ENCODE measurements around the gene SARS1. TPM values are rescaled to one million over a fixed set of nuclear protein-coding genes. Genes with fewer than 3 reads are reported as not detected.
A peak's percentile ranks its signal among the peaks of the same experiment; 100 is the strongest.

The SARS1 gene
- total RNA-seq, 1 donor from 2014 or later, result 123 TPM

DNA sequence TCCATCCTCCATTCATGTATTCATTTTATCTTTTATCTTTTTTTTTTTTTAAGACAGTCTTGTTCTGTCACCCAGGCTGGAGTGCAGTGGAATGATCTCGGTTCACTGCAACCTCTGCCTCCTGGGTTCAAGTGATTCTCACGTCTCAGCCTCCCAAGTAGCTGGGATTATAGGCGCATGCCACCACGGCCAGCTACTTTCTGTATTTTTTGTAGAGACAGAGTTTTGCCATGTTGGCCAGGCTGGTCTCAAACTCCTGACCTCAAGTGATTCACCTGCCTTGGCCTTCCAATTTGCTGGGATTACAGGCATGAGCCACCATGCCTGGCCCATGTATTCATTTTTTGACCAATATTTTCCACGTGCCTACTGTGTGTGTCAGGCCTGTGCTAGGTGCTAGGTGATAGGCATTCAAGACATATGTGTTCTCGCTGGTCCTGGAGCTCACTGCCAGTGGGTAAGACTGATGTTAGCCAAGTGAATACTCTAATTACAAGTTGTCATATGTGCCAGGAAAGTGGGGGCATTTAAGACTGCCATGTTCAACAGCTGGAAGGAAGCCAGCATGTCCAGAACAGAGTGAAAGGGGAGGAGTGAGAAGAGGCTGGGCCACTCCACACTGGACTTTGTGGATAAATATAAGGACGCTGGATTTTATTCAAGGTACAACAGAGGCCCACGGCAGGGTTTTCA is 30.3 kb downstream of the SARS1 start:
- DNase-seq (ENCODE audit: low spot score) (no peak), ATAC-seq (no peak)
- intact Hi-C loops (cut with DNase I), result no loop called here

DNA sequence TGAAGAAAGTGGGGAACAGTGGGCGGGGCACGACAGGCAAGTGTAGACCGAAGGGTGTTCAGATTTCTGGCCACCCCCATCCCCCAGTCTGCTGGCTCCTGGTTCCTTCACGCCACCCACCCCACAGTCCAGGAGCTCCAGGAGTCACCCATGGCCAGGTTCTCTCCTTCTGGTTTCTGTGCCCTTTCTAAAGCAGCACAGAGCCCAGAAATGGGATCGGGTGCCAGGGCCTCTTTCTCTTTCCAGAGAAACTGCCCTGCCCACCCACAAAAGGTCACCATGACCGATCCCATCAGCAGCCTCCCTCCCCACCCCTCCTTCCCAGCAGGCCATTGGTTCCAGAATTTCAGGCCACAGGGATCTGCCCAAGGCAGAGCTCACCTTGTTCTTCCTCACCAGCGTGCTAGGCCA is 32.4 kb downstream of the SARS1 start:
- intact Hi-C loops (cut with DNase I), result no loop called here
- ATAC-seq (no peak), DNase-seq (ENCODE audit: low spot score) (no peak)

DNA sequence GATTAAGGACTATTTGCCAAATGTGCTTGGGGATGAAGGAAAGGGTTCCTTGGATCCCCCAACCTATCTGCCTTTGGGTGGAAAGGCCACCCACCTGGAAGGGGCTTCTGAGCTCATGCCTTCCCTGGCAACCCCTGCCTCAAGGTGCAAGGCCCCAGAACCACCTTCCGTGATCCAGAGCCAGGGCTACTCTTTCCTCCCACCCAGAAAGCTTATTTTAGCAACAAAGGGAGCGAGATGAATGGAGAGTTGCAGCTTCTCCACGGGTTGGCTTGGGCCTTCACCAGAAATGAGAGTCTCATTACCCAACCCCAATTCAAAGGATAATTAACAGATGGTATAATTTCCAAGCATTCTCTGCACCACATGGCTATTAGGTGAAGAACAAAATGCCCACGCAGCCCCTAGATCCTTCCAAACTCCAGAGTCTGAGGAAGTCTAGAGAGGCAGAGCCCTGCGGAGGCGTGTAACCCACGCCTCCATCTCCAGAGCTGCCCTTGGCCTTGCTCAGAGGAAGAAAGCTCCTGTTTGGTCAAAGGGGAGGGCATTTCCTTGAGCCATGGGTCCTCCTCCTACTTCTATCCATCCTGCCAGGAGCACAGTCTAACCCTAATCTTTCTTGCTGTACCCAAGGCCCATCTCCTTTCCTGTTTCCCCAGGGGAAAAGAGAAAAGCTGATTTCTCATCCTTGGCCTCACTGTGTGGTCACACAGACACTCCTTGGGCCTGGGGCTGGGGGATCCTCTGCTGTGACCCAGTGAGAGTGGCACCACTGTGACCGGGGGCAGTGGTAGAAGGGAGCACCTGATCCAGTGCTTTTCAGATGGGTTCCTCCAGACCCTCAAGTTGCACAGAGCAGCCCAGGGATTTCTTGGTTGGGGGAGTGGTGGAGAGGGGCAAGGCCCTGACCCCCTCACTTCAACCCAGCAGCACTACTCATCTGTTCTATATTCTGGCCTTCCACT is 34.0 kb downstream of the SARS1 start:
- ATAC-seq (no peak), DNase-seq (ENCODE audit: low spot score) (no peak)
- intact Hi-C loops (cut with DNase I), result no loop called here

DNA sequence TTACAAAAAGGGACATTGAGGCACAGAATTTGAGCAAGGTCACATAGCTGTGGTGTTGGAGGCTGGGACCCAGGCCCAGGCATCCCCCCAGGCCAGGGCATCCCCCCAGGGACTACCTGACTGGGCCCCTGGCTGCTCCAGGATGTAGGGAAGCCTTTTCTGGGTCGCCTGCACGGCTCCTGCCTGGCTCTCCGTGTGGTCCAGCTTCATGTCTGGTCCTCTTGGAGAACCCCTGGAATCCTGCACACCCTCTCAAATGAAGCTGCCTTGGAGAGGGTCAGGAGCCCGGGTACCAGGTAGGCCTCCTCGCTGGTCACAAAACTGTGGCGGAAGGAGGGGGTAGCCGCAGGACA is 34.7 kb downstream of the SARS1 start:
- intact Hi-C loops (cut with DNase I), result no loop called here
- DNase-seq (ENCODE audit: low spot score) (no peak), ATAC-seq (no peak)

DNA sequence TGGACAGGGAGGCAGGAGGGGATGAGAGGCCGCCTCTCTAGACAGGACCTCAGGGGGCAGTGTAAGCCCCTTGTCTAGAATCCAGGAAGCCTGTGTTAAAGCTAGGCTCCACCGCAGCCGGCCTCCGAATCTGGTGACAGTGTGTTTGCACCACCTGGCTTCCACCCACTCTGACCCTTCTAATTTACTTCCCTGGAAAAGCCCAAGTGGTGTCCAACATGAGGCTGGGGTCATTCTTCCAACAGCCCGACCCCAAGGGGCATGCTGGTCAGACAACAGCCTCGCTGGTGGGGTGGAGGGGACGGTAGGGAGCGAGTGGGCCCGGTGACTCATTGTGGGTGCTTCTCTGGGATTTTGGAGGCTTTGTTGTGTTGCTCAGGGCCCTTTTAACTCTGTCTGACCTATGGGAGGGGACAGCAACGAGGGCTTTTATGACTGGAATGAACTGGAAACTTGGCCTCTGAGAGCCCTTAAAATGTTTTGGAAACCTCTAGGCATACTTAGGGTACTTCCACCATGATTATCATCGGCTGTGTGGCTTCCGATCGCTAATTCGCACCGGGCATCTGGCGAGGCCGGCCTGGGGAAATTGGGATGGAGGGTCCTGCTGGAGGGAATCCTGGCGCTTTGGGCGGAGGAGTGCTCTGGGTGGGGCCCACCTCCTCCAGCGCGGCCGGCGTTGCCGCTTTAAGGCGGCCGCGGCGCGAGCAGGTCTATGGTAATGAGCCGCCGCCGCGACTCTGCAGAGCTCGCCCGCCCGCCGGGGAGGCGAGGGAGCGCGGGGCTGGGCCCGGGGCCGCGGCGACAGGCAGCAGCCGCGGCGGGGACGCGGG is 35.3 kb downstream of the SARS1 start, which contains the start of gene CELSR2:
Gene CELSR2 (plus strand): TSS at position 743 of the 833 bp plus-strand sequence. CDS start 541 bp downstream, outside the sequence.
- ATAC-seq, result peak; percentile 68
- intact Hi-C loops (cut with DNase I), result no loop called here
- peak; percentile 71 for DNase-seq (ENCODE audit: low spot score)

DNA sequence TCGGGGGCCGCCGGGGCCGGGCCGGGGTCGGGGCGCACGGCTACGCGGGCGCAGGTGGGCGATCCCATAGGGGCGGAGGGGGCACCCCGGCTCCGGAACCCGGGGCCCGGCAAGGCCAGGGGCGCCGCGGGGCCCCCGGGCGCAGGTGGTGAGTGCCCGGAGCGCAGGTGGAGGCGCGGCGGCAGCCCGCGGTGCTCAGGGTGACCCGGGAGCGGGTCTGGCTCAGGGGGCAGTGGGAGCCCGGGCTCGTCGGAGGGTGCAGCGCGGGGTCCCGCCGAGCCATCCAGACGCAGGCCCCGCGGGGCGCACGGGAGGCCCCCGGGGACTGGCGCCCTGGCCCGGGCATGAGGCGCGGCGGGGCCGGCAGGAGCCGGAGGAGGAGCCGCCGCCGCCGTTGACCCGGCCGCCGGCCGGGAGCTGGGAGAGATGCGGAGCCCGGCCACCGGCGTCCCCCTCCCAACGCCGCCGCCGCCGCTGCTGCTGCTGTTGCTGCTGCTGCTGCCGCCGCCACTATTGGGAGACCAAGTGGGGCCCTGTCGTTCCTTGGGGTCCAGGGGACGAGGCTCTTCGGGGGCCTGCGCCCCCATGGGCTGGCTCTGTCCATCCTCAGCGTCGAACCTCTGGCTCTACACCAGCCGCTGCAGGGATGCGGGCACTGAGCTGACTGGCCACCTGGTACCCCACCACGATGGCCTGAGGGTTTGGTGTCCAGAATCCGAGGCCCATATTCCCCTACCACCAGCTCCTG is 36.1 kb downstream of the SARS1 start:
- DNase-seq (ENCODE audit: low spot score) (peak; percentile 58), ATAC-seq (no peak)
- intact Hi-C loops (cut with DNase I), result no loop called here

DNA sequence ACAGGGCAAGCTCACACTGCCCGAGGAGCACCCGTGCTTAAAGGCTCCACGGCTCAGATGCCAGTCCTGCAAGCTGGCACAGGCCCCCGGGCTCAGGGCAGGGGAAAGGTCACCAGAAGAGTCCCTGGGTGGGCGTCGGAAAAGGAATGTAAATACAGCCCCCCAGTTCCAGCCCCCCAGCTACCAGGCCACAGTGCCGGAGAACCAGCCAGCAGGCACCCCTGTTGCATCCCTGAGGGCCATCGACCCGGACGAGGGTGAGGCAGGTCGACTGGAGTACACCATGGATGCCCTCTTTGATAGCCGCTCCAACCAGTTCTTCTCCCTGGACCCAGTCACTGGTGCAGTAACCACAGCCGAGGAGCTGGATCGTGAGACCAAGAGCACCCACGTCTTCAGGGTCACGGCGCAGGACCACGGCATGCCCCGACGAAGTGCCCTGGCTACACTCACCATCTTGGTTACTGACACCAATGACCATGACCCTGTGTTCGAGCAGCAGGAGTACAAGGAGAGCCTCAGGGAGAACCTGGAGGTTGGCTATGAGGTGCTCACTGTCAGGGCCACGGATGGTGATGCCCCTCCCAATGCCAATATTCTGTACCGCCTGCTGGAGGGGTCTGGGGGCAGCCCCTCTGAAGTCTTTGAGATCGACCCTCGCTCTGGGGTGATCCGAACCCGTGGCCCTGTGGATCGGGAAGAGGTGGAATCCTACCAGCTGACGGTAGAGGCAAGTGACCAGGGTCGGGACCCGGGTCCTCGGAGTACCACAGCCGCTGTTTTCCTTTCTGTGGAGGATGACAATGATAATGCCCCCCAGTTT is 36.9 kb downstream of the SARS1 start:
- peak; percentile 61 for DNase-seq (ENCODE audit: low spot score)
- intact Hi-C loops (cut with DNase I), result no loop called here
- no peak for ATAC-seq

DNA sequence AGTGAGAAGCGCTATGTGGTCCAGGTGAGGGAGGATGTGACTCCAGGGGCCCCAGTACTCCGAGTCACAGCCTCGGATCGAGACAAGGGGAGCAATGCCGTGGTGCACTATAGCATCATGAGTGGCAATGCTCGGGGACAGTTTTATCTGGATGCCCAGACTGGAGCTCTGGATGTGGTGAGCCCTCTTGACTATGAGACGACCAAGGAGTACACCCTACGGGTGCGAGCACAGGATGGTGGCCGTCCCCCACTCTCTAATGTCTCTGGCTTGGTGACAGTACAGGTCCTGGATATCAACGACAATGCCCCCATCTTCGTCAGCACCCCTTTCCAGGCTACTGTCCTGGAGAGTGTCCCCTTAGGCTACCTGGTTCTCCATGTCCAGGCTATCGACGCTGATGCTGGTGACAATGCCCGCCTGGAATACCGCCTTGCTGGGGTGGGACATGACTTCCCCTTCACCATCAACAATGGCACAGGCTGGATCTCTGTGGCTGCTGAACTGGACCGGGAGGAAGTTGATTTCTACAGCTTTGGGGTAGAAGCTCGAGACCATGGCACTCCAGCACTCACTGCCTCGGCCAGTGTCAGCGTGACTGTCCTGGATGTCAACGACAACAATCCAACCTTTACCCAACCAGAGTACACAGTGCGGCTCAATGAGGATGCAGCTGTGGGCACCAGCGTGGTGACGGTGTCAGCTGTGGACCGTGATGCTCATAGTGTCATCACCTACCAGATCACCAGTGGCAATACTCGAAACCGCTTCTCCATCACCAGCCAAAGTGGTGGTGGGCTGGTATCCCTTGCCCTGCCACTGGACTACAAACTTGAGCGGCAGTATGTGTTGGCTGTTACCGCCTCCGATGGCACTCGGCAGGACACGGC is 37.8 kb downstream of the SARS1 start:
- DNase-seq (ENCODE audit: low spot score) (no peak), ATAC-seq (no peak)
- intact Hi-C loops (cut with DNase I), result no loop called here

DNA sequence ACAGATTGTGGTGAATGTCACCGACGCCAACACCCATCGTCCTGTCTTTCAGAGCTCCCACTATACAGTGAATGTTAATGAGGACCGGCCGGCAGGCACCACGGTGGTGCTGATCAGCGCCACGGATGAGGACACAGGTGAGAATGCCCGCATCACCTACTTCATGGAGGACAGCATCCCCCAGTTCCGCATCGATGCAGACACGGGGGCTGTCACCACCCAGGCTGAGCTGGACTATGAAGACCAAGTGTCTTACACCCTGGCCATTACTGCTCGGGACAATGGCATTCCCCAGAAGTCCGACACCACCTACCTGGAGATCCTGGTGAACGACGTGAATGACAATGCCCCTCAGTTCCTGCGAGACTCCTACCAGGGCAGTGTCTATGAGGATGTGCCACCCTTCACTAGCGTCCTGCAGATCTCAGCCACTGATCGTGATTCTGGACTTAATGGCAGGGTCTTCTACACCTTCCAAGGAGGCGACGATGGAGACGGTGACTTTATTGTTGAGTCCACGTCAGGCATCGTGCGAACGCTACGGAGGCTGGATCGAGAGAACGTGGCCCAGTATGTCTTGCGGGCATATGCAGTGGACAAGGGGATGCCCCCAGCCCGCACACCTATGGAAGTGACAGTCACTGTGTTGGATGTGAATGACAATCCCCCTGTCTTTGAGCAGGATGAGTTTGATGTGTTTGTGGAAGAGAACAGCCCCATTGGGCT is 38.6 kb downstream of the SARS1 start:
- ATAC-seq (no peak), DNase-seq (ENCODE audit: low spot score) (no peak)
- intact Hi-C loops (cut with DNase I), result no loop called here

DNA sequence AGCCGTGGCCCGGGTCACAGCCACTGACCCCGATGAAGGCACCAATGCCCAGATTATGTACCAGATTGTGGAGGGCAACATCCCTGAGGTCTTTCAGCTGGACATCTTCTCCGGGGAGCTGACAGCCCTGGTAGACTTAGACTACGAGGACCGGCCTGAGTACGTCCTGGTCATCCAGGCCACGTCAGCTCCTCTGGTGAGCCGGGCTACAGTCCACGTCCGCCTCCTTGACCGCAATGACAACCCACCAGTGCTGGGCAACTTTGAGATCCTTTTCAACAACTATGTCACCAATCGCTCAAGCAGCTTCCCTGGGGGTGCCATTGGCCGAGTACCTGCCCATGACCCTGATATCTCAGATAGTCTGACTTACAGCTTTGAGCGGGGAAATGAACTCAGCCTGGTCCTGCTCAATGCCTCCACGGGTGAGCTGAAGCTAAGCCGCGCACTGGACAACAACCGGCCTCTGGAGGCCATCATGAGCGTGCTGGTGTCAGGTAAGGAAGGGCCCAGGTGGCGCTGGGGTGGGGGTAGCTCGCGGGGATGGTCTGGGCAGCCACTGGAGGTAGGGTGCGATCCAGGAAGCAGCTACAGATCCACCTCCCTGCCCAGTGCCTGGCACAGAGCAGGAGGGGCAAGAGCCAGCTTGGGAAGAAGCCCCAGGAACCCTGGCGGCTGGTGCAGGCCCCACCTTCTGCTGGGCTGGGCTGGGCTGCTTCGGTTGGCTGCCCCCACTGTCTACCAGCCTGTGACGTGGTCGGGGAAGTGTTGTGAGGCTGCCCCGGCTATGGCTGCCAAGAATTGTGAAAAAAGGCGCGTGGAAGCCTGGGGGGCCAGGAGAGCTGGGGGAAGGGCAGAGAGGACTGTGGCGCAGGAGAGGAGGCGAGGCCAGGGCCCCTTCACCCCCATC is 39.4 kb downstream of the SARS1 start:
- intact Hi-C loops (cut with DNase I), result no loop called here
- ATAC-seq, result peak; percentile 66
- no peak for DNase-seq (ENCODE audit: low spot score)

DNA sequence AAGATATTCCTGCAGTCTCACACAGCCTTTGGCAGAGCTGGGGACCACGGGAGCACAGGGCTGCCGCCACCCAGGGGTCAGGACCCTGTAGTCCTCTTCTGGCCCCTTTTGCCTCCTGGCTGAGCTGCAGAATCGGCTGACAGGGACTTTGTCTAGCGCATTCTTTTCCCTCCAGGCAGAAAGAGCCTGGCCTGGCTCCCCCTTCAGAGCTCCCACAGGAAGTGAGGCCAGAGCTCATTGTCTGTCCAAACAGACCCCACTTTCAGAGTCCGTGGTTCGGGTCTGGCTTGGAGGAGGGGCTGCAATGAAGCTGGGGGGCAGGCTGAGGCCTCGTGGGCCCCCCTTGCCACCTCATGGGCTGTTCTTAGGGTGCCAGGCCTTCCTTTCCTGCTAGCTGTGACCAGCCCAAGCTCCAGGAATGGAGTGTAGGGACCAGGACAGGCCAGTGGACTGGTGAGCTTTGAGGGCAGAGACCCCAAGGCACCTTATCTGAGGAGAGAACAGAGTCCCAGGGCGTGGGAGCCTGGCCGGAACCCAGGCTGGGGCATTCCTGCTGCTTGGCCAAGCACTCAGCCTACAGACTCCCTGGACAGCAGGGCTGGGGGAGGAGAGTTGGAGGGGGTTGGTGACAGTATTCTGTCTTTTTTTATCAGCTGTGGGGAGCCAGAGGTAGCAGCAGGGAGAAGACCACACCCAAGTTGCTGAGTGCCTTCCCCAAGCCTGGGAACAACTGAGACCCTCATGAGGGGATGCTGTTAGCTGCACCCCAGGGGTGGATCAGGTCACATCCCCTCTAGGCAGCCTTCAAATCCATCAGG is 40.3 kb downstream of the SARS1 start:
- intact Hi-C loops (cut with DNase I), result no loop called here
- no peak for DNase-seq (ENCODE audit: low spot score)

DNA sequence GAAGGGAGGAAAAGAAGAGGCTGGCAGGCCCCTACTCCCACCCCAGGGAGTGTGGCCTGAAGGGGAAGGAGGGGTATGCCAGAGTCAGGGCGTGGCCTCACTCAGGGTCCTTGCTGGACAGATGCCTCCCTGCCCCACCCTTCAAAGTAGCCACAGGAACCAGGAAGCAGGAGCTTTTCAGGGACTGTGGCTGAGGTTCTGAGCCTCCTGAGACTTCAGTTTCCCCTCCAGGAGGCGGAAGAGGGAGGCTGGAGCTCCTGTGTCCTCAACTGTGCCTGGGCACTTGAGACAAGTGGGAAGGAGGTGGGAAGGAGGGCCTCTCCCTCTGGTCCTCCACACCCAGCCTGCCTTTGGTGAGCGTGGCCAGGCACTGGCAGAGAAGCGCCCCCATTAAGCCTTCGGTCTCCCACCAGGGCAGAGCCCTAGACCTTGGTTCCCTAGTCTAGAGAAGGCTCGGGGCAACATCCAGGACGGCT is 40.9 kb downstream of the SARS1 start:
- no peak for DNase-seq (ENCODE audit: low spot score)
- intact Hi-C loops (cut with DNase I), result no loop called here
- ATAC-seq, result no peak

More for the DNA sequence above, 40.3 kb downstream of the SARS1 start:
- peak; percentile 37 for ATAC-seq

DNA sequence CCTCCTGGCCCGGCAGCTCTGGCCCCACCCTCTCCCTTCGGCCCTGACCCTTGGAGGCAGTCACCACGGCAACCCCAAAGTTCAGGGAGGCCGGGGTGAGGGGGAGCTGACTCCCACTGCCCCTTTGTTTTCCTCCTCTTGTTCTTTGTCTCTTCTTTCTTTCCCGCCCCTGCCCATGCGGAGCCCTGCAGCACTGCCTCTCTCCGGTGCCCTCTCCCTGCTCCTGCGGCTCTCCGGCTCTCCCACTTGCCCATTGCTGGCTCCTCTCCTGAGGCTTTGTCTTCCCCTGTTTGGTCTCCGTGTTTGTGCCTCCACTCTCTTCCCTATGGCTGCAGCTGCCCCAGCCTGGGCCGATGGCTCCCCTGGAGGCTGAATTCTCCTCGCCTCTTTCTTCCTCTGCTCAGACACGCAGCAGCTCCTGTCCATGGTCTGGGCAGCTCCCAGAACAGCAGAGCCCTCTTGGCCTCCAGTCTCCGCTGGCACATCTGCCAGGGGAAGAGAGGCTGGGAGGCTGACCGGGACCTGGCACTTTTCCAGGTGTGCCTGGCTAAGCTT is 41.5 kb downstream of the SARS1 start:
- ATAC-seq (peak; percentile 26), DNase-seq (ENCODE audit: low spot score) (no peak)
- intact Hi-C loops (cut with DNase I), result no loop called here

DNA sequence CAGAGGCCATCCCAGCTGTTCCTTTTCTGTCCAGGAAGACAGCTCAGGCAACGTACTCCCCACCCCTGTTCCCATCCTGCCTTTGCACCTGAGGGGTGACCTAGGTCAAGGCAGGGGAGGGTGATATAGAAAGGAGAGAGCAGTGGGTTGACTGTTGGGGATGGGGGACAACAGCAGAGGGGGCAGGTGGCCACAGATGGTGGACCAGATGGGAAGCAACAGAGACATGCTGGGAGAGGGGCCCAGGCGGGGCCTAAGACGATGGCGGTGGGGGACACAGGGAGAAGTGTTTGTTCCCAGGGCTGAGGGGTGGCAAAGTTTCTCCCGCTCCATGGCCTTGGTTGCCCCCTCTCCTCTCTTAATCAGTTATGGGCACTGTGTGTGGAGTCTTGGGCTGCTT is 42.0 kb downstream of the SARS1 start:
- no peak for ATAC-seq
- intact Hi-C loops (cut with DNase I), result no loop called here
- no peak for DNase-seq (ENCODE audit: low spot score)

Data from sciatic nerve (tissue), 2 donors.